ENCODE results near the gene SLC6A20.

The SLC6A20 gene

GRCh38 chr3:45795882-45796765 lies at the start of gene SLC6A20:
SLC6A20 (minus strand) TSS chr3:45796536; CDS start chr3:45796419, 117 bp downstream.
- no peak for DNase-seq (ENCODE audit: low read depth, low spot score)
- Histone ChIP-seq H3K9me3 (ENCODE audit: low read depth, low read length) (no peaks in the 10 kb centered on the region), H3K4me3 (peak within 1 kb of the TSS; percentile 33; the same call in 1 of the 2 replicates), H3K36me3 (ENCODE audit: insufficient read depth, low read length) (no peaks in the 10 kb centered on the region), H3K27ac (no peak within 1 kb of the TSS), H3K9ac (ENCODE audit: insufficient read length) (no peak within 1 kb of the TSS)
- TF ChIP-seq POLR2AphosphoS5 (IDR thresholded peaks at IDR 0.05; ENCODE audit: borderline replicate concordance, low read depth, low read length) (no peak), FOXP2 (optimal IDR thresholded peaks at IDR 0.05; ENCODE audit: control extremely low read depth, extremely low read length, insufficient read depth) (no peak), EZH2 (IDR thresholded peaks at IDR 0.05) (no peak)

- TF ChIP-seq FOXP2 (optimal IDR thresholded peaks at IDR 0.05; ENCODE audit: control extremely low read depth, extremely low read length, insufficient read depth) = no peak
- TF ChIP-seq EZH2 (IDR thresholded peaks at IDR 0.05) = no peak
- TF ChIP-seq POLR2AphosphoS5 (IDR thresholded peaks at IDR 0.05; ENCODE audit: borderline replicate concordance, low read depth, low read length) = no peak
- Histone ChIP-seq H3K27ac (no peak overlapping the region), H3K9ac (ENCODE audit: insufficient read length) (no peak overlapping the region), H3K4me3 (no peak overlapping the region), H3K36me3 (ENCODE audit: insufficient read depth, low read length) (no peaks in the 10 kb centered on the region), H3K9me3 (ENCODE audit: low read depth, low read length) (no peaks in the 10 kb centered on the region)
- DNase-seq (ENCODE audit: low read depth, low spot score) = no peak
These were observed 48.3 kb upstream of the SLC6A20 start for GRCh38 chr3:45844616-45845015.

- Histone ChIP-seq H3K4me3 (no peak overlapping the region), H3K9me3 (ENCODE audit: low read depth, low read length) (no peaks in the 10 kb centered on the region), H3K27ac (no peak overlapping the region), H3K9ac (ENCODE audit: insufficient read length) (no peak overlapping the region), H3K36me3 (ENCODE audit: insufficient read depth, low read length) (no peaks in the 10 kb centered on the region)
- TF ChIP-seq EZH2 (IDR thresholded peaks at IDR 0.05) (no peak), POLR2AphosphoS5 (IDR thresholded peaks at IDR 0.05; ENCODE audit: borderline replicate concordance, low read depth, low read length) (no peak), FOXP2 (optimal IDR thresholded peaks at IDR 0.05; ENCODE audit: control extremely low read depth, extremely low read length, insufficient read depth) (no peak)
- DNase-seq (ENCODE audit: low read depth, low spot score) = no peak
These were observed 46.7 kb upstream of the SLC6A20 start for GRCh38 chr3:45842851-45843625.

- peak within 1 kb of the TSS; percentile 85 for H3K4me3 ChIP-seq
- H3K9ac ChIP-seq (ENCODE audit: insufficient read length) = peak within 1 kb of the TSS; percentile 62
- no peak within 1 kb of the TSS for H3K27ac ChIP-seq
- no peaks in the 10 kb centered on the region for H3K9me3 ChIP-seq (ENCODE audit: low read depth, low read length)
- peak; percentile 78 for DNase-seq (ENCODE audit: low read depth, low spot score)
- peak; percentile 76 for TF ChIP-seq POLR2AphosphoS5 (IDR thresholded peaks at IDR 0.05; ENCODE audit: borderline replicate concordance, low read depth, low read length)
- TF ChIP-seq FOXP2 (optimal IDR thresholded peaks at IDR 0.05; ENCODE audit: control extremely low read depth, extremely low read length, insufficient read depth) = no peak
- TF ChIP-seq EZH2 (IDR thresholded peaks at IDR 0.05) = no peak
- no peaks in the 10 kb centered on the region for H3K36me3 ChIP-seq (ENCODE audit: insufficient read depth, low read length)
These were observed 45.6 kb upstream of the SLC6A20 start, which contains the start of gene LZTFL1 for GRCh38 chr3:45841757-45842491. LZTFL1 (minus strand) TSS chr3:45842119; CDS start chr3:45841991, 128 bp downstream.

- no peak for TF ChIP-seq FOXP2 (optimal IDR thresholded peaks at IDR 0.05; ENCODE audit: control extremely low read depth, extremely low read length, insufficient read depth)
- no peak for TF ChIP-seq POLR2AphosphoS5 (IDR thresholded peaks at IDR 0.05; ENCODE audit: borderline replicate concordance, low read depth, low read length)
- no peak for TF ChIP-seq EZH2 (IDR thresholded peaks at IDR 0.05)
- Histone ChIP-seq H3K27ac (no peak overlapping the region), H3K4me3 (peak overlapping the region; percentile 85), H3K9me3 (ENCODE audit: low read depth, low read length) (no peaks in the 10 kb centered on the region), H3K9ac (ENCODE audit: insufficient read length) (peak overlapping the region; percentile 62), H3K36me3 (ENCODE audit: insufficient read depth, low read length) (no peaks in the 10 kb centered on the region)
- no peak for DNase-seq (ENCODE audit: low read depth, low spot score)
These were observed 45.1 kb upstream of the SLC6A20 start for GRCh38 chr3:45841420-45841756.

GRCh38 chr3:45838466-45838865 lies 42.1 kb upstream of the SLC6A20 start:
- Histone ChIP-seq H3K36me3 (ENCODE audit: insufficient read depth, low read length) (no peaks in the 10 kb centered on the region), H3K9me3 (ENCODE audit: low read depth, low read length) (no peaks in the 10 kb centered on the region), H3K27ac (no peak overlapping the region), H3K9ac (ENCODE audit: insufficient read length) (no peak overlapping the region), H3K4me3 (no peak overlapping the region)
- no peak for TF ChIP-seq FOXP2 (optimal IDR thresholded peaks at IDR 0.05; ENCODE audit: control extremely low read depth, extremely low read length, insufficient read depth)
- no peak for TF ChIP-seq POLR2AphosphoS5 (IDR thresholded peaks at IDR 0.05; ENCODE audit: borderline replicate concordance, low read depth, low read length)
- no peak for TF ChIP-seq EZH2 (IDR thresholded peaks at IDR 0.05)
- DNase-seq (ENCODE audit: low read depth, low spot score) = no peak

- Histone ChIP-seq H3K9ac (ENCODE audit: insufficient read length) (no peak overlapping the region), H3K4me3 (no peak overlapping the region), H3K9me3 (ENCODE audit: low read depth, low read length) (no peaks in the 10 kb centered on the region), H3K27ac (no peak overlapping the region), H3K36me3 (ENCODE audit: insufficient read depth, low read length) (no peaks in the 10 kb centered on the region)
- DNase-seq (ENCODE audit: low read depth, low spot score) = no peak
- no peak for TF ChIP-seq EZH2 (IDR thresholded peaks at IDR 0.05)
- TF ChIP-seq FOXP2 (optimal IDR thresholded peaks at IDR 0.05; ENCODE audit: control extremely low read depth, extremely low read length, insufficient read depth) = no peak
- TF ChIP-seq POLR2AphosphoS5 (IDR thresholded peaks at IDR 0.05; ENCODE audit: borderline replicate concordance, low read depth, low read length) = no peak
These were observed 36.4 kb upstream of the SLC6A20 start for GRCh38 chr3:45832699-45833098.
